Breast epithelium (tissue), 3 donors: ENCODE measurements around the gene PIAS1.

Experiments
- POLR2A ChIP-seq: fragments of 450-650 bp; IDR thresholded peaks from one replicate; pipeline ENCODE4 v1.6.1; 2016; ENCODE audit warnings: antibody characterized with exemption, mild to moderate bottlenecking, moderate library complexity
- POLR2AphosphoS5 ChIP-seq, 3 donors: sonication (generic); formaldehyde crosslinking; IDR thresholded peaks; one replicate each; pipeline ENCODE4 v1.6.1; 2017; ENCODE audit warnings: antibody characterized with exemption in 3 of 3
- TF ChIP-seq, protein P1 (sequence below), 3 donors: fragments of 450-650 bp; IDR thresholded peaks; one replicate each; pipeline ENCODE4 v1.5.1; 2016 to 2017; ENCODE audit warnings: antibody characterized with exemption in 3 of 3, mild to moderate bottlenecking in 3 of 3, moderate library complexity in 3 of 3

DNA sequence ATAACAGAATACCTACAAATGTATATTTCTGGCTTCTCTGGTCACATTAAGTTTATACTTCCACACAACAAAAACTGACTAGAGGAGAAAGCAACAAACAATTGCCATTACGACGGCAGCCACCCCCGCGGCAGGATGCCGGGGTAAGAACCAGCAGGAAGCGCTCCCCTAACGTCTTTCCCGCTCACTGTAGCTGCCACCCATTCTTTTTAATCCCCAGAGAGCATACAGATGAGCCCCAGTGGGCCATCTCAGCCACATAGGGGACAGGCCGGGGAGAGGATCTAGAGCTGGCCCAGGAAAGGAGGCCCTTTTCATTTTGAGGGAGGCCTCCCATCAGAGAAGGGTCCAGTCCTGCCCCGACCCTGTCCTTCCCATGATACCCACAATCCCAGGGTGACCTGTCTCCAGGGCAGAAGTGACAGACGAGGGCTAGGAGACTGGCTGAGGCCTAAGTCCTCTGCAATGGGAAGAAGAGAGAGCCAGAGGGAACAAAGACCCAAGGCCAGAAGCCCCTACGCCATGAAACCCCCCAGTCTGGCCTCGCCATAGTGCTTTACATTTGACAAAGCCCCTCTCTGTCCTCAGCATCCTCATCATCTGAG is 154.6 kb downstream of the PIAS1 start:
- TF ChIP-seq POLR2A (no peak), POLR2AphosphoS5 (IDR thresholded peaks at IDR 0.05) (no peak)
- TF ChIP-seq, protein P1, sequence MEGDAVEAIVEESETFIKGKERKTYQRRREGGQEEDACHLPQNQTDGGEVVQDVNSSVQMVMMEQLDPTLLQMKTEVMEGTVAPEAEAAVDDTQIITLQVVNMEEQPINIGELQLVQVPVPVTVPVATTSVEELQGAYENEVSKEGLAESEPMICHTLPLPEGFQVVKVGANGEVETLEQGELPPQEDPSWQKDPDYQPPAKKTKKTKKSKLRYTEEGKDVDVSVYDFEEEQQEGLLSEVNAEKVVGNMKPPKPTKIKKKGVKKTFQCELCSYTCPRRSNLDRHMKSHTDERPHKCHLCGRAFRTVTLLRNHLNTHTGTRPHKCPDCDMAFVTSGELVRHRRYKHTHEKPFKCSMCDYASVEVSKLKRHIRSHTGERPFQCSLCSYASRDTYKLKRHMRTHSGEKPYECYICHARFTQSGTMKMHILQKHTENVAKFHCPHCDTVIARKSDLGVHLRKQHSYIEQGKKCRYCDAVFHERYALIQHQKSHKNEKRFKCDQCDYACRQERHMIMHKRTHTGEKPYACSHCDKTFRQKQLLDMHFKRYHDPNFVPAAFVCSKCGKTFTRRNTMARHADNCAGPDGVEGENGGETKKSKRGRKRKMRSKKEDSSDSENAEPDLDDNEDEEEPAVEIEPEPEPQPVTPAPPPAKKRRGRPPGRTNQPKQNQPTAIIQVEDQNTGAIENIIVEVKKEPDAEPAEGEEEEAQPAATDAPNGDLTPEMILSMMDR (IDR thresholded peaks at IDR 0.05), result no peak
